ENCODE data around the gene KCP.

- TF ChIP-seq CTCF (IDR thresholded peaks at IDR 0.05; ENCODE audit: low read length), result no peak
- TF ChIP-seq EZH2phosphoT487 (IDR thresholded peaks at IDR 0.05; ENCODE audit: low read length), result no peak
- no peak for TF ChIP-seq EZH2 (optimal IDR thresholded peaks at IDR 0.05; ENCODE audit: low read depth, low read length)
Observed at GRCh38 chr7:128845987-128846386, 64.5 kb downstream of the KCP start.

Measured in MM.1S (cell line).